ENCODE data around the gene KIF22.
"Not testable (repeated sequence)": the region's sequence is repeated elsewhere in the genome, so short reads cannot be mapped to it uniquely, and the experiment has no call there.

The KIF22 gene

GRCh38 chr16:29767062-29767461 is 23.5 kb upstream of the KIF22 start:
- no peak for DNase-seq

- no peak for DNase-seq
Observed at GRCh38 chr16:29769507-29769906, 21.0 kb upstream of the KIF22 start.

GRCh38 chr16:29770250-29770929 is 20.2 kb upstream of the KIF22 start:
- no peak for DNase-seq

GRCh38 chr16:29772330-29772729 is 18.2 kb upstream of the KIF22 start:
- not testable (repeated sequence) for DNase-seq

- DNase-seq = no peak
Observed at GRCh38 chr16:29774730-29775129, 15.8 kb upstream of the KIF22 start.

- no peak for DNase-seq
Observed at GRCh38 chr16:29775742-29776408, 14.7 kb upstream of the KIF22 start.

- no peak for DNase-seq
Observed at GRCh38 chr16:29777576-29778350, 12.8 kb upstream of the KIF22 start, which contains the start of gene ZG16. Gene ZG16 (plus strand): TSS chr16:29778256. CDS start chr16:29779267, 1,011 bp downstream.

- no peak for DNase-seq
Observed at GRCh38 chr16:29779474-29779873, 11.1 kb upstream of the KIF22 start.

GRCh38 chr16:29783094-29783953 is 7.2 kb upstream of the KIF22 start:
- not testable (repeated sequence) for DNase-seq

- DNase-seq = peak; percentile 58
Observed at GRCh38 chr16:29784157-29784556, 6.4 kb upstream of the KIF22 start.

GRCh38 chr16:29784901-29785500 is 5.5 kb upstream of the KIF22 start:
- DNase-seq = peak; percentile 86

- DNase-seq = not testable (repeated sequence)
Observed at GRCh38 chr16:29787155-29787554, 3.4 kb upstream of the KIF22 start.

- no peak for DNase-seq
Observed at GRCh38 chr16:29789775-29790182, 772 bp upstream of the KIF22 start.

GRCh38 chr16:29790949-29791844 is 646 bp downstream of the KIF22 start:
- no peak for DNase-seq

GRCh38 chr16:29791845-29792807 is 1.6 kb downstream of the KIF22 start:
- no peak for DNase-seq

GRCh38 chr16:29793153-29793552 is 2.6 kb downstream of the KIF22 start:
- DNase-seq = not testable (repeated sequence)

GRCh38 chr16:29794231-29794710 is 3.7 kb downstream of the KIF22 start:
- DNase-seq = no peak

- DNase-seq = no peak
Observed at GRCh38 chr16:29802416-29802935, 11.9 kb downstream of the KIF22 start.

GRCh38 chr16:29804020-29804419 is 13.5 kb downstream of the KIF22 start:
- DNase-seq = no peak
